Skeletal muscle satellite cell (primary cell): Measurements from ENCODE around the gene ATP9A.
A peak's percentile ranks its signal among the peaks of the same experiment; 100 is the strongest.

ENCODE experiments used
- H3K27me3 ChIP-seq: 2 replicates; pipeline ENCODE4 v1.7.0; 2013; ENCODE audit warnings: low read length; ENCODE audit not compliant: control insufficient read depth, insufficient read depth
- H3K36me3 ChIP-seq: 2 replicates; pipeline ENCODE4 v1.7.0; 2013; ENCODE audit warnings: mild to moderate bottlenecking, control low read depth, low read length; ENCODE audit not compliant: insufficient read depth
- H3K4me1 ChIP-seq: 2 replicates; pipeline ENCODE4 v1.7.0; 2013; ENCODE audit warnings: low read length; ENCODE audit not compliant: control insufficient read depth, insufficient read depth
- H3K4me2 ChIP-seq: 2 replicates; pipeline ENCODE4 v1.7.0; 2013; ENCODE audit warnings: mild to moderate bottlenecking, low read length
- H3K4me3 ChIP-seq: 2 replicates; pipeline ENCODE4 v1.7.0; 2013; ENCODE audit warnings: low read length
- H3K9ac ChIP-seq: 2 replicates; pipeline ENCODE4 v1.7.0; 2013; ENCODE audit warnings: mild to moderate bottlenecking, low read depth, low read length, moderate library complexity
- H3K9me3 ChIP-seq: replicated peaks from 2 replicates; pipeline ENCODE4 v1.7.0; 2013; ENCODE audit warnings: mild to moderate bottlenecking, control low read depth, low read length

ATP9A gene

DNA sequence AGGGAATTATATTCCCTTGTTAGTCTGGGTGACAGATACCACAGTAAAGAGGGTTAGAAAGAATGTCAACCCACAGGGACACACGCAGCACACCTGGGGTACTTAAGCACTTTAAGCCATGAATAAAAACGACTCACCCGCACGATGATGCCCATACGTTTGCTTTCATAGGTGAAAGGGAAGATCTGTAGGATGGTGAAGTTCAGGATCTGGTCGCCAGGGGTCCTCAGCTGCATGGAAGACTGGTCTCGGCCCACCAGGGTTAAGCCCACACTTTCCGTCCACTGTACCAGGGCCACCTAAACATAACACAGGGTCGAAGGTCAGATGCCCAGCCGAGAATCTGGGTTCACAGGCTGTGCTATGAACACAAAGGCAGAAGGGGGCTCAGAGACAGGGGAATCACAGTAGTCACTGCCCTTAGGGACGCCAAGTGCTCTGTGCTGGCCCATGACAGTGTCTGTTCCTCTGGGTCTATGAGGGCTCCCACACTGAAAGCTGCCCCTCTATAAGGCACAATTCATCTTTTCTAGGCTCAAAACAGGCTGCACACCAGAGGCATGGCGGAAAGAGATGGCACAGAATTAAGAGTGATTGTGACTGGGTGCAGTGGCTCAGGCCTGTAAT lies 128.9 kb downstream of the ATP9A start:
- H3K9ac ChIP-seq, result no peak overlapping the region

DNA sequence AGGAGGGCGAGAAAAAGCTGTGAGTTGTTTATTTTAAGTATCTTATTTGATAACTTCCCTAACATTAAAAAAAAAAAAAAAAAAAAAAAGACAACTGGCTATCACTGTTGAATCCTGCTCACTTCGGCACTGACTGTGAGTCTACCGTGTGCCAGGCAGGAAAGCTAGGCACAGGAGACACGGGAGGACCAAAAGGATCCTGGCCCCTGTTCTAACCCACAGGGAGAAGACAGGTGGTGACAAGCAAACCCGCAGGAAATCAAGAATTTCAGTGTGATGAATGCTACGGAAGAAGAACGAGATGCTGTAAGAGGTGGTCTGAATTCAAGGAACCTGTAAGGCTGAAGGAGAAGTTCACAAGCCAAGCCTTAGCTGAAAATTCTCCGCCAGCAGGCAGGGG lies 130.9 kb downstream of the ATP9A start:
- Histone ChIP-seq H3K4me1 (peaks cover 2% of the 10 kb centered on the region), H3K4me2 (no peak overlapping the region)

More for the DNA sequence above, 128.9 kb downstream of the ATP9A start:
- H3K4me1 ChIP-seq, result no peaks in the 10 kb centered on the region
- no peaks in the 10 kb centered on the region for H3K36me3 ChIP-seq
- no peaks in the 10 kb centered on the region for H3K27me3 ChIP-seq
- H3K4me2 ChIP-seq, result peak overlapping the region; percentile 52
- H3K4me3 ChIP-seq, result no peak overlapping the region
- H3K9me3 ChIP-seq, result no peaks in the 10 kb centered on the region

DNA sequence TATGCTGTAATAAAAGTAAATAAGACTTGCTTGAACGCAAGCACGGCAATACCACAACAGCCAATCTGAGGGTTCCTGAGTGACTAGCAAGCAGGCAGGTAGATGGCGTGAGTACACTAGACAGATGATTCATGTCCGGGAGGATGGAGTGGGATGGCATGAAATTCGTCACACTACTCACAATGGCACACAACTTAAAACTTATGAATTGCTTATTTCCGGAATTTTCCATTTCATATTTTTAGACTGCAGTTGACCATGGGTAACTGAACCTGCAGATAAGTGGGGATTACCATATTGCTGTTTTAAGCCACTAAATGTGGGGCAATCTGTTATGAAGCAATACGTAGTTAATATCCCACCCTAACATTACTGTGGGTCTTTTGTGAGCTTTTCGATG lies 132.1 kb downstream of the ATP9A start:
- peaks cover 13% of the 10 kb centered on the region for H3K4me1 ChIP-seq
- H3K36me3 ChIP-seq, result no peaks in the 10 kb centered on the region
- H3K4me3 ChIP-seq, result no peak overlapping the region
- no peaks in the 10 kb centered on the region for H3K27me3 ChIP-seq
- H3K9ac ChIP-seq, result no peak overlapping the region
- no peak overlapping the region for H3K4me2 ChIP-seq
- no peaks in the 10 kb centered on the region for H3K9me3 ChIP-seq

More for the DNA sequence above, 130.9 kb downstream of the ATP9A start:
- no peak overlapping the region for H3K9ac ChIP-seq
- no peaks in the 10 kb centered on the region for H3K9me3 ChIP-seq
- H3K36me3 ChIP-seq, result no peaks in the 10 kb centered on the region
- no peaks in the 10 kb centered on the region for H3K27me3 ChIP-seq
- no peak overlapping the region for H3K4me3 ChIP-seq

DNA sequence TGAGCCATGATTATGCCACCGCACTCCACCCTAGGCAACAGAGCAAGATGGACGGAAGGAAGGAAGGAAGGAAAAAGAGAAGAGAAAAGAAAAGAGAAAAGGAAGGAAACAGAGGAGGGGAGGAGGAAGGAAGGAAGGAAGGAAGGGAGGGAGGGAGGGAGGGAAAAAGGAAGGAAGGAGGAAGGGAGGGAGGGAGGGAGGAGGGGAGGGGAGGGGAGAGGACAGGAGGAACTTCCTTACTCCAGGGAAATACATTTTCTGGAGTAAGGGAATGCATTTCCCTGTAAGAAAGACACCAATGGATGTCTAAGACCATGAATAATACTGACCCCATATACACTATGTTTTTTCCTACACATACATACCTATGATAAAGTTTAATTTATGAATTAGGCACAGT lies 132.5 kb downstream of the ATP9A start:
- Histone ChIP-seq H3K4me1 (peaks cover 17% of the 10 kb centered on the region), H3K4me3 (no peak overlapping the region), H3K4me2 (no peak overlapping the region), H3K36me3 (no peaks in the 10 kb centered on the region), H3K9me3 (no peaks in the 10 kb centered on the region), H3K27me3 (no peaks in the 10 kb centered on the region), H3K9ac (no peak overlapping the region)

DNA sequence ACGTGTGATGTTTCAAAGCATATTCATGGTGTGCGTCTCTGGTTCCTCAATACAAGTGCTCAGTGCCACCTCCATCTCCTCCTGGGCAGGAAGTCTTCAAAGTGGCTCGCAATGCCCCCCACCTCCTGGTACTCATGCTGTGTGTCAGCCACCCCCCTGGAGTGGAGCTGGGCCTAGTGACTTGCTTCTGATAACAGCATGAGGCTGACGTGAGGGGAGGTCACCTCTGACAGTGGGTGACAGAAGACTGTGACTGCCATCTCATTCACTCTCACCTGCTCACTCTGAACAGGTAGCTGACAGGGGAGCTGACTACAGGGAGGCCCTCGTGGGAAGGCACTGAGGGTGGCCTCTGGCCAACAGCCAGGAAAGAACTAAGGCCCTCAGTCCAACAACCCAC lies 133.3 kb downstream of the ATP9A start:
- no peaks in the 10 kb centered on the region for H3K27me3 ChIP-seq
- no peaks in the 10 kb centered on the region for H3K36me3 ChIP-seq
- no peak overlapping the region for H3K4me3 ChIP-seq
- H3K4me2 ChIP-seq, result no peak overlapping the region
- no peaks in the 10 kb centered on the region for H3K9me3 ChIP-seq
- H3K9ac ChIP-seq, result no peak overlapping the region
- peaks cover 25% of the 10 kb centered on the region for H3K4me1 ChIP-seq

DNA sequence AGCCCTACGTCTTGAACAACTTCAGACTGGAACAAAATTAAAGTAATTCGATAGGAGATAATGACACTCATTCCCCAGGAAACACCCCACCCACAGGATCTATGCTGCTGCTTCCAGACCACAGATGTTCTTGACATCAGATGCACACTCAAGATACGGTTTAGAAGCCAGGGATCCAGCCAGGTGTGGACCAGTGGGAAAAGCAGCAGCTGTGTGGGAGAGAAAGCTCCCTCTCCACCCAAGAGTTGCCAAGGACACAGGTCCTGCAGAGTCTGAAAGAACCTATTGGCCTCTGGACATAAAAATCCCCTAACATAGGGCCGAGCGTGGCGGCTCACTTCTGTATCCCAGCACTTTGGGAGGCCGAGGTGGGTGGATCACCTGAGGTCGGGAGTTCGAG lies 133.9 kb downstream of the ATP9A start:
- Histone ChIP-seq H3K9me3 (no peaks in the 10 kb centered on the region), H3K36me3 (no peaks in the 10 kb centered on the region), H3K4me1 (peaks cover 25% of the 10 kb centered on the region), H3K4me2 (no peak overlapping the region), H3K27me3 (no peaks in the 10 kb centered on the region), H3K4me3 (no peak overlapping the region), H3K9ac (no peak overlapping the region)

DNA sequence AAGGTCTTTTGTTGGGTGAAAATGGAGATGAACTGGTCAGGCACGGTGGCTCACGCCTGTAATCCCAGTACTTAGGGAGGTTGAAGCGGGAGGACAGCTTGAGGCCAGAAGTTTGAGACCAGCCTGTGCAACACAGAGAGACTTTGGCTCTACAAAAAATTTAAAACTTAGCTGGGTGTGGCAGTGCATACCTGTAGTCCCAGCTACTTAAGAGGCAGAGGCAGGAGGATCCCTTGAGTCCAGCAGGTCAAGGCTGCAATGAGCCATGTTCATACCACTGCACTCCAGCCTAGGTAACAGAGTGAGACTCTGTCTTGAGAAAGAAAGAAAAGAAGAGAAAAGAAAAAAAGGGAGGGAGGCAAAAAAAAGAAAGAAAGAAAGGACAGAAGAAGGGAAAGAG lies 134.8 kb downstream of the ATP9A start:
- Histone ChIP-seq H3K27me3 (no peaks in the 10 kb centered on the region), H3K9me3 (no peaks in the 10 kb centered on the region)

DNA sequence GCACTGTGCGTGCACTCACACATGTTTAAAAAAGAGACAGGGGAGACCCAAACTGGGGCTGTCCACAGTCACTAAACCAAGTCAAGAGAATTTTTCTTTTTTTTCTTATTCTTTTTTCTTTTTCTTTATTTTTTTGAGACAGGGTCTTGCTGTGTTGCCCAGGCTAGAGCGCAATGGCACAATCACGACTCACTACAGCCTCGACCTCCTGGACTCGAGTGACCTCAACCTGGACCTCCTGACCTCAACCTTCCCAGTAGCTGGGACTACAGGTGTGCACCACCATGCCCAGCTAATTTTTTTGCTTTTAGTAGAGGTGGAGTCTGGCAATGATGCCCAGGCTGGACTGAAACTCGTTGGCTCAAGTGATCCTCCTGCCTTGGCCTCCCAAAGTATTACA lies 136.2 kb downstream of the ATP9A start:
- no peaks in the 10 kb centered on the region for H3K9me3 ChIP-seq
- peaks cover 25% of the 10 kb centered on the region for H3K4me1 ChIP-seq
- no peaks in the 10 kb centered on the region for H3K36me3 ChIP-seq
- H3K27me3 ChIP-seq, result peaks cover 4% of the 10 kb centered on the region
- H3K4me3 ChIP-seq, result peak overlapping the region; percentile 48
- peak overlapping the region; percentile 76 for H3K4me2 ChIP-seq
- peak overlapping the region; percentile 72 for H3K9ac ChIP-seq

More for the DNA sequence above, 134.8 kb downstream of the ATP9A start:
- H3K4me1 ChIP-seq, result peaks cover 25% of the 10 kb centered on the region
- no peak overlapping the region for H3K4me3 ChIP-seq
- no peak overlapping the region for H3K9ac ChIP-seq
- no peaks in the 10 kb centered on the region for H3K36me3 ChIP-seq
- no peak overlapping the region for H3K4me2 ChIP-seq

DNA sequence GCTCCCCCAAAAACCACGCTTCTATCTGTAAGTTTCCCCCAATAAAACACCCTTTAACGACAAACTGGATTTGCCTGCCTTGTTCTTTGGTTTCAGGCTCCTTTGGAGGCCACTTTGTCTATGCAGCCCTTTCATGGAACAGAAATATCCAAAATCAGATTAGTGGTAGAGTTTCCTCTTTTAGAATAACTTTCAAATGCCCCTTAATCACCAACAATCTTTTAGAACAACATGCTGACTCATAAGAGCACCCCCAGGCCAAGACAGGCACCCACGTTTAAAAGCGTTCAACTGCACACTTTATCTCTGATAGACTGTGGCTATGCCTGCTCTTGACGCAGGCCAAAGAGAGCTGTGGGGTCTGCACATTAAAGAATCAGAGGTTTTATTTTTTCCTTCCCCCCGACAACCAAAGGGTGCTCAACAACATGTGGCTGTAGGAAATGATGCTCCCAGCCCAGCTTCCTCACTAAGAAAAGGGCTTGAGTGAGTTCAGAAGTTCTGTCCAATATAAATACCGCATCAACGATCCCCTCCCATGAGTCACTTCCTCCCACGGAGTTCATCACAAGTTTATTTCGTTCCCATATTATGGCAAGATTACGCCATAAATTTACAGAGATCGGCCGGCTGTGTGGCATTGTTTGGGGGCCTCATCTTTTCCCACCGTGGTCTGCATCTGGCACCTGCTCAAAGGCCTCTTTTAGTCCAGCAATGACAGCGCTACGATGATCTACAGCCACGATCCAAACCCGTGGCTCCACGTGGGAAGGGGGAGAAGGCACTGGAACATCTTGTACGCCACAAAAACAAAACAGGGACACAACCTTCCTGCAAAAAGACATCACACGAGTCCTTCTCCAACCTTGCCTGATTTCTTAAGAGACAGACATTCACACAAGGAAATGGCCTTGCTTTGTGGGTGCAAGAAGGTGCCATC lies 136.9 kb downstream of the ATP9A start:
- H3K9ac ChIP-seq, result peak overlapping the region; percentile 72
- peak overlapping the region; percentile 48 for H3K4me3 ChIP-seq

DNA sequence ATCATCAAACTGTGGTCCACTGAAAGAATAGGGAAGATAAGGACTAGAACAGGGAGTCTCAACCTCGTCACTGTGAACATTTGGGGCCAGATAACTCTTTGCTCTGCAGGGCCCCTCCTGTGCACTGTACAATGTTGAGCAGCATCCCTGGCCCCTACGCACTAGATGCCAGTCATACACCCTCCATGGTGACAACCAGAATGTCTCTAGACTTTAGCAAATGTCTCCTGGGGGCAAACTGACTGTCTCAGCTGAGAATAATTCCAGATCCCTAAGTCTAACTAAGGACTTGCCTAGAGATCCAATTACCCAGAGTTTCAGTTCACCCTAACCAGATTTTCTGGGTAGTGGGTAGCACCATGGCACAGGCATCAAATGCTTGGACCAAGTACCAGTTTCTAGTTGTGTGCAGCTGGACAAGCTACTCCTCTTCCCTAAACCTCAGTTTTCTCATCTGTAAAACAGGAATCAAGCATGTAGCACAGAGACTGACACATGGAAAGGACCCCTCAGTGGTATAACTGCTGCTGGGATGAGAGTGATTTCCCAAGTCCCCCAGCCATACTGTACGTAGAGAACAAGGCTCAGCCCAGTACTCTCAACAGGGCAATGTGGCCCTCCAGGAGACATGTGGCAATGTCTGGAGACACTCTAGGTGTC lies 138.7 kb downstream of the ATP9A start:
- Histone ChIP-seq H3K4me2 (no peak overlapping the region), H3K4me3 (no peak overlapping the region), H3K36me3 (no peaks in the 10 kb centered on the region), H3K27me3 (peaks cover 4% of the 10 kb centered on the region), H3K9me3 (no peaks in the 10 kb centered on the region), H3K4me1 (peaks cover 25% of the 10 kb centered on the region), H3K9ac (no peak overlapping the region)

More for the DNA sequence above, 136.9 kb downstream of the ATP9A start:
- H3K9me3 ChIP-seq, result no peaks in the 10 kb centered on the region
- H3K36me3 ChIP-seq, result no peaks in the 10 kb centered on the region
- peaks cover 4% of the 10 kb centered on the region for H3K27me3 ChIP-seq
- H3K4me1 ChIP-seq, result peaks cover 25% of the 10 kb centered on the region
- peak overlapping the region; percentile 76 for H3K4me2 ChIP-seq

DNA sequence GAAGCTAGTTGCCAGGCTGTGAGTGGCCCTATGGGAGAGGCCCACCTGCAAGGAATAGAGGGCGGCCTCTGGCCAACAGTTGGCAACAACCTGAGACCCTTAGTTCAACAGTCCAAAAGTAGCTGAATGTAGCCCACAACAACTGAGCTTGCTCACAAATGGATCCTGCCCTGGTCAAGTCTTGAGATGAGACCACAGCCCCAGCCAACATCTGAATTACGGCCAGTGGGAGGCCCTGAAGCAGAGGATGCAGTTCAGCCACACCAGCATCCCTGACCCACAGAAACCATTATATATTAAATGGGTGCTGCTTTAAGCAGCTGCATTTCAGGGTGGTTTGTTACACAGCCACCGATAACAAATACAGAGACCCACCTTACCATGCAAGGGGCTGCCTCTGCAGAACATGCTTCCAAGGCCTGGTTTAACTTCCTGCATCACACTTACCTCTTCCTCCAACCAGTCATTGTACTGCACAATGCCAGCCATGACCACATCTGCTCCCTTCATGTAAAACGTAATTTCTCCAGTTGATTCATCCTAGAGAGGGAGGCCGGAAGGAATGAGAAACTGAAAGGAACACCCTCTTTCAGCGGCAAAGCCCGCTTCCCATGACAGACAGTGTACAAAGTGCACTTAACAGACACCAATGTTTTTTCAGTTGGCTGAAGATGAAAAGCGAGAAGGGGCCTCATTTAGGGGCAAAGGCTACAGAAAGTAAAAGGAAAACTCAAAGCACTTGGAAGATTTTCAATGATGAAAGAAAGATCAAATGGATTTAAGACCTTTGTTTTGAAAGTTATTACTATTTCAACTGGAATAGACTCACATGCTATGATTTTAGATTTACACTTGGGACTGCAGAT lies 139.4 kb downstream of the ATP9A start:
- Histone ChIP-seq H3K4me2 (no peak overlapping the region), H3K9ac (no peak overlapping the region), H3K4me1 (peaks cover 25% of the 10 kb centered on the region), H3K4me3 (no peak overlapping the region), H3K36me3 (no peaks in the 10 kb centered on the region), H3K9me3 (no peaks in the 10 kb centered on the region), H3K27me3 (peaks cover 4% of the 10 kb centered on the region)
